Activated naive CD8-positive, alpha-beta T cell treated with anti-CD3 and anti-CD28 coated beads, Interleukin-2, amount 10 ng/mL, durations not matched to agents 7 days and 5 days (primary cell): Measurements from ENCODE around the gene TSHR. TPM values are rescaled to one million over a fixed set of nuclear protein-coding genes. Genes with fewer than 3 reads are reported as not detected.

ENCODE experiments used
- ATAC-seq: fragments of 150-1000 bp; cut with Tn5 transposase; one replicate; pipeline ENCODE4 v1.10.0; 2021; ENCODE audit warnings: low read depth, moderate library complexity
- POLR2A ChIA-PET: fragments of 350-600 bp; sonication (Branson Sonifier 250); formaldehyde crosslinking; loops from one replicate; lab custom pipeline; 2021; ENCODE audit warnings: antibody characterized with exemption; lab: Charles Lee
- DNase-seq: peaks from one replicate; pipeline ENCODE4 v3.0.0; 2021
- H3K27ac Mint-ChIP-seq: one replicate; pipeline ENCODE4 v1.8.0; 2022; ENCODE audit warnings: mild to moderate bottlenecking, mixed read lengths
- H3K27me3 Mint-ChIP-seq: one replicate; pipeline ENCODE4 v1.8.0; 2022; ENCODE audit warnings: mild to moderate bottlenecking, moderate library complexity, mixed read lengths
- H3K36me3 Mint-ChIP-seq: one replicate; pipeline ENCODE4 v1.8.0; 2021; ENCODE audit warnings: mild to moderate bottlenecking, mixed read lengths
- H3K4me1 Mint-ChIP-seq: one replicate; pipeline ENCODE4 v1.8.0; 2021; ENCODE audit warnings: mixed read lengths
- H3K4me3 Mint-ChIP-seq: one replicate; pipeline ENCODE4 v1.8.0; 2022; ENCODE audit warnings: mild to moderate bottlenecking, moderate library complexity, mixed read lengths
- H3K9me3 Mint-ChIP-seq: one replicate; pipeline ENCODE4 v1.8.0; 2021; ENCODE audit warnings: mixed read lengths
- total RNA-seq, 2 experiments: library from RNA; stranded (reverse); gene quantifications; one replicate each; pipeline ENCODE4 v1.2.3, GENCODE V29; 2021

TSHR gene
- total RNA-seq, 2 experiments from 2014 or later = 0.37 to 0.39 TPM

- POLR2A ChIA-PET = interaction anchor here (0.6 kb wide), 1 partner anchor 99 kb away, joined by 3 read pairs; no protein-coding TSS in a partner anchor
- Mint-ChIP-seq H3K4me1 (no peaks in the 10 kb centered on the region), H3K27me3 (no peaks in the 10 kb centered on the region), H3K4me3 (no peak overlapping the region), H3K36me3 (peaks cover 2% of the 10 kb centered on the region), H3K27ac (no peak overlapping the region), H3K9me3 (peaks cover 5% of the 10 kb centered on the region)
- DNase-seq (no peak), ATAC-seq (no peak)
Observed at GRCh38 chr14:81070511-81070910, 115.1 kb downstream of the TSHR start.

- Mint-ChIP-seq H3K9me3 (no peaks in the 10 kb centered on the region), H3K4me1 (no peaks in the 10 kb centered on the region), H3K27ac (no peak overlapping the region), H3K4me3 (no peak overlapping the region), H3K36me3 (no peaks in the 10 kb centered on the region), H3K27me3 (peaks cover 5% of the 10 kb centered on the region)
- POLR2A ChIA-PET = no interaction called here
- ATAC-seq (no peak), DNase-seq (no peak)
Observed at GRCh38 chr14:81085596-81085995, 130.2 kb downstream of the TSHR start.

- no peak for DNase-seq
- no peak overlapping the region for H3K4me3 Mint-ChIP-seq
- no peak for ATAC-seq
- H3K36me3 Mint-ChIP-seq = no peaks in the 10 kb centered on the region
- H3K27me3 Mint-ChIP-seq = peaks cover 5% of the 10 kb centered on the region
- POLR2A ChIA-PET = no interaction called here
- H3K9me3 Mint-ChIP-seq = no peaks in the 10 kb centered on the region
- H3K27ac Mint-ChIP-seq = no peak overlapping the region
- no peaks in the 10 kb centered on the region for H3K4me1 Mint-ChIP-seq
Observed at GRCh38 chr14:81087230-81087629, 131.8 kb downstream of the TSHR start.

GRCh38 chr14:81091139-81091538, 135.7 kb downstream of the TSHR start:
- no peaks in the 10 kb centered on the region for H3K9me3 Mint-ChIP-seq
- no peaks in the 10 kb centered on the region for H3K36me3 Mint-ChIP-seq
- POLR2A ChIA-PET = no interaction called here
- H3K27me3 Mint-ChIP-seq = no peaks in the 10 kb centered on the region
- H3K27ac Mint-ChIP-seq = no peak overlapping the region
- no peak overlapping the region for H3K4me3 Mint-ChIP-seq
- ATAC-seq (no peak), DNase-seq (no peak)
- H3K4me1 Mint-ChIP-seq = no peaks in the 10 kb centered on the region

GRCh38 chr14:81091660-81092059, 136.2 kb downstream of the TSHR start:
- Mint-ChIP-seq H3K27me3 (no peaks in the 10 kb centered on the region), H3K9me3 (no peaks in the 10 kb centered on the region), H3K27ac (no peak overlapping the region), H3K4me3 (no peak overlapping the region), H3K36me3 (no peaks in the 10 kb centered on the region), H3K4me1 (no peaks in the 10 kb centered on the region)
- ATAC-seq (no peak), DNase-seq (no peak)
- POLR2A ChIA-PET = interaction anchor here (0.6 kb wide), 1 partner anchor 65 kb away, joined by 3 read pairs; no protein-coding TSS in a partner anchor

- H3K36me3 Mint-ChIP-seq = no peaks in the 10 kb centered on the region
- no peak for ATAC-seq
Observed at GRCh38 chr14:81093651-81094050, 138.2 kb downstream of the TSHR start.

GRCh38 chr14:81095539-81095938, 140.1 kb downstream of the TSHR start:
- no peaks in the 10 kb centered on the region for H3K9me3 Mint-ChIP-seq
- DNase-seq = no peak
- no peaks in the 10 kb centered on the region for H3K4me1 Mint-ChIP-seq
- H3K27me3 Mint-ChIP-seq = no peaks in the 10 kb centered on the region
- POLR2A ChIA-PET = no interaction called here
- H3K27ac Mint-ChIP-seq = no peak overlapping the region
- H3K36me3 Mint-ChIP-seq = no peaks in the 10 kb centered on the region
- no peak overlapping the region for H3K4me3 Mint-ChIP-seq
- ATAC-seq = no peak

More at GRCh38 chr14:81093651-81094050, 138.2 kb downstream of the TSHR start:
- no peak for DNase-seq
- POLR2A ChIA-PET = no interaction called here
- no peaks in the 10 kb centered on the region for H3K4me1 Mint-ChIP-seq
- no peak overlapping the region for H3K27ac Mint-ChIP-seq
- no peaks in the 10 kb centered on the region for H3K27me3 Mint-ChIP-seq
- no peak overlapping the region for H3K4me3 Mint-ChIP-seq
- H3K9me3 Mint-ChIP-seq = no peaks in the 10 kb centered on the region

- Mint-ChIP-seq H3K4me3 (no peak overlapping the region), H3K36me3 (no peaks in the 10 kb centered on the region), H3K27ac (no peak overlapping the region), H3K9me3 (no peaks in the 10 kb centered on the region), H3K4me1 (no peaks in the 10 kb centered on the region), H3K27me3 (no peaks in the 10 kb centered on the region)
- POLR2A ChIA-PET = no interaction called here
- ATAC-seq (no peak), DNase-seq (no peak)
Observed at GRCh38 chr14:81096656-81097055, 141.2 kb downstream of the TSHR start.

GRCh38 chr14:81102217-81102616, 146.8 kb downstream of the TSHR start:
- no peaks in the 10 kb centered on the region for H3K4me1 Mint-ChIP-seq
- no peaks in the 10 kb centered on the region for H3K9me3 Mint-ChIP-seq
- DNase-seq (no peak), ATAC-seq (no peak)
- no peak overlapping the region for H3K4me3 Mint-ChIP-seq
- POLR2A ChIA-PET = no interaction called here
- H3K27me3 Mint-ChIP-seq = no peaks in the 10 kb centered on the region
- no peaks in the 10 kb centered on the region for H3K36me3 Mint-ChIP-seq
- no peak overlapping the region for H3K27ac Mint-ChIP-seq

- Mint-ChIP-seq H3K27me3 (no peaks in the 10 kb centered on the region), H3K36me3 (no peaks in the 10 kb centered on the region), H3K4me1 (no peaks in the 10 kb centered on the region), H3K9me3 (no peaks in the 10 kb centered on the region), H3K4me3 (no peak overlapping the region), H3K27ac (no peak overlapping the region)
- ATAC-seq (no peak), DNase-seq (no peak)
- POLR2A ChIA-PET = no interaction called here
Observed at GRCh38 chr14:81103443-81103842, 148.0 kb downstream of the TSHR start.

GRCh38 chr14:81105378-81105777, 150.0 kb downstream of the TSHR start:
- Mint-ChIP-seq H3K9me3 (no peaks in the 10 kb centered on the region), H3K27me3 (no peaks in the 10 kb centered on the region), H3K4me3 (no peak overlapping the region), H3K27ac (no peak overlapping the region), H3K4me1 (no peaks in the 10 kb centered on the region), H3K36me3 (no peaks in the 10 kb centered on the region)
- POLR2A ChIA-PET = no interaction called here
- no peak for ATAC-seq
- no peak for DNase-seq

- DNase-seq (no peak), ATAC-seq (no peak)
- POLR2A ChIA-PET = no interaction called here
- H3K9me3 Mint-ChIP-seq = no peaks in the 10 kb centered on the region
- H3K4me1 Mint-ChIP-seq = no peaks in the 10 kb centered on the region
- H3K4me3 Mint-ChIP-seq = no peak overlapping the region
- no peaks in the 10 kb centered on the region for H3K27me3 Mint-ChIP-seq
- no peak overlapping the region for H3K27ac Mint-ChIP-seq
- no peaks in the 10 kb centered on the region for H3K36me3 Mint-ChIP-seq
Observed at GRCh38 chr14:81105961-81106360, 150.5 kb downstream of the TSHR start.

GRCh38 chr14:81110186-81110585, 154.8 kb downstream of the TSHR start:
- DNase-seq = no peak
- no peak overlapping the region for H3K4me3 Mint-ChIP-seq
- H3K36me3 Mint-ChIP-seq = no peaks in the 10 kb centered on the region
- ATAC-seq = no peak
- POLR2A ChIA-PET = no interaction called here
- peaks cover 2% of the 10 kb centered on the region for H3K27me3 Mint-ChIP-seq
- H3K4me1 Mint-ChIP-seq = no peaks in the 10 kb centered on the region
- no peak overlapping the region for H3K27ac Mint-ChIP-seq
- H3K9me3 Mint-ChIP-seq = no peaks in the 10 kb centered on the region

- POLR2A ChIA-PET = no interaction called here
- no peak for ATAC-seq
- Mint-ChIP-seq H3K36me3 (no peaks in the 10 kb centered on the region), H3K4me3 (no peak overlapping the region), H3K27me3 (peaks cover 2% of the 10 kb centered on the region), H3K27ac (no peak overlapping the region), H3K4me1 (no peaks in the 10 kb centered on the region), H3K9me3 (no peaks in the 10 kb centered on the region)
- no peak for DNase-seq
Observed at GRCh38 chr14:81113176-81113575, 157.8 kb downstream of the TSHR start.
